SK-N-MC (cell line): ENCODE data around the gene AQP2.

ENCODE experiments used
- EZH2 ChIP-seq: fragments of 200-600 bp; sonication (generic); IDR thresholded peaks from one replicate; pipeline ENCODE4 v1.6.1; 2017; ENCODE audit warnings: antibody characterized with exemption
- FOXP2 ChIP-seq: optimal IDR thresholded peaks from 2 replicates; pipeline ENCODE3; 2011; ENCODE audit warnings: mild to moderate bottlenecking, moderate library complexity; ENCODE audit not compliant: insufficient read depth; ENCODE audit errors: extremely low read length, control extremely low read depth
- POLR2AphosphoS5 ChIP-seq: IDR thresholded peaks from 2 replicates; pipeline ENCODE4 v1.6.1; 2012; ENCODE audit warnings: mild to moderate bottlenecking, low read depth, low read length, borderline replicate concordance

GRCh38 chr12:49930515-49931288, 19.8 kb upstream of the AQP2 start:
- TF ChIP-seq EZH2 = no peak
- TF ChIP-seq POLR2AphosphoS5 = no peak
- TF ChIP-seq FOXP2 = no peak
